ENCODE measurements around the gene ANKFN1.

The ANKFN1 gene

GRCh38 chr17:56441308-56441707, 288.0 kb downstream of the ANKFN1 start:
- no peak for DNase-seq (ENCODE audit: low spot score)
- TF ChIP-seq CTCF (IDR thresholded peaks at IDR 0.05; ENCODE audit: extremely low read depth, insufficient read depth, missing control alignments), result no peak
- in situ Hi-C loops (cut with MboI; ENCODE audit: low pct_unique_long_range_greater_than_20kb, low sequenced_read_pairs, unreplicated experiment), result no loop called here

- no peak for TF ChIP-seq CTCF (IDR thresholded peaks at IDR 0.05; ENCODE audit: extremely low read depth, insufficient read depth, missing control alignments)
- in situ Hi-C loops (cut with MboI; ENCODE audit: low pct_unique_long_range_greater_than_20kb, low sequenced_read_pairs, unreplicated experiment), result no loop called here
- DNase-seq (ENCODE audit: low spot score), result no peak
Measured at GRCh38 chr17:56445692-56446411, 292.6 kb downstream of the ANKFN1 start.

GRCh38 chr17:56447171-56447570, 293.9 kb downstream of the ANKFN1 start:
- TF ChIP-seq CTCF (IDR thresholded peaks at IDR 0.05; ENCODE audit: extremely low read depth, insufficient read depth, missing control alignments), result no peak
- in situ Hi-C loops (cut with MboI; ENCODE audit: low pct_unique_long_range_greater_than_20kb, low sequenced_read_pairs, unreplicated experiment), result no loop called here
- no peak for DNase-seq (ENCODE audit: low spot score)

GRCh38 chr17:56448371-56448770, 295.1 kb downstream of the ANKFN1 start:
- in situ Hi-C loops (cut with MboI; ENCODE audit: low pct_unique_long_range_greater_than_20kb, low sequenced_read_pairs, unreplicated experiment), result no loop called here
- no peak for DNase-seq (ENCODE audit: low spot score)
- TF ChIP-seq CTCF (IDR thresholded peaks at IDR 0.05; ENCODE audit: extremely low read depth, insufficient read depth, missing control alignments), result no peak

GRCh38 chr17:56449176-56449575, 295.9 kb downstream of the ANKFN1 start:
- in situ Hi-C loops (cut with MboI; ENCODE audit: low pct_unique_long_range_greater_than_20kb, low sequenced_read_pairs, unreplicated experiment), result no loop called here
- TF ChIP-seq CTCF (IDR thresholded peaks at IDR 0.05; ENCODE audit: extremely low read depth, insufficient read depth, missing control alignments), result no peak
- DNase-seq (ENCODE audit: low spot score), result no peak

- TF ChIP-seq CTCF (IDR thresholded peaks at IDR 0.05; ENCODE audit: extremely low read depth, insufficient read depth, missing control alignments), result no peak
- in situ Hi-C loops (cut with MboI; ENCODE audit: low pct_unique_long_range_greater_than_20kb, low sequenced_read_pairs, unreplicated experiment), result loop anchor here (25.0 kb wide), 1 partner anchor 89 kb away; no protein-coding TSS in a partner anchor
- DNase-seq (ENCODE audit: low spot score), result no peak
Measured at GRCh38 chr17:56451629-56452028, 298.4 kb downstream of the ANKFN1 start.

All from GM13977 (cell line).